Body of pancreas (tissue), 4 donors: Measurements from ENCODE around the gene CLEC11A.

Experiments
- POLR2A ChIP-seq, 3 donors: fragments of 450-650 bp; IDR thresholded peaks; one replicate each; pipeline ENCODE4 v1.6.1; 2016; ENCODE audit warnings: antibody characterized with exemption in 3 of 3, mild to moderate bottlenecking in 2 of 3
- TF ChIP-seq, protein P1 (sequence below), 7 experiments: fragments of 450-650 bp in 4 of 7; fragments of 200-600 bp in 3 of 7; sonication (generic) in 3 of 7; IDR thresholded peaks; one replicate each; pipeline ENCODE4 v1.5.1; 2016 to 2019; ENCODE audit warnings: antibody characterized with exemption in 7 of 7

DNA sequence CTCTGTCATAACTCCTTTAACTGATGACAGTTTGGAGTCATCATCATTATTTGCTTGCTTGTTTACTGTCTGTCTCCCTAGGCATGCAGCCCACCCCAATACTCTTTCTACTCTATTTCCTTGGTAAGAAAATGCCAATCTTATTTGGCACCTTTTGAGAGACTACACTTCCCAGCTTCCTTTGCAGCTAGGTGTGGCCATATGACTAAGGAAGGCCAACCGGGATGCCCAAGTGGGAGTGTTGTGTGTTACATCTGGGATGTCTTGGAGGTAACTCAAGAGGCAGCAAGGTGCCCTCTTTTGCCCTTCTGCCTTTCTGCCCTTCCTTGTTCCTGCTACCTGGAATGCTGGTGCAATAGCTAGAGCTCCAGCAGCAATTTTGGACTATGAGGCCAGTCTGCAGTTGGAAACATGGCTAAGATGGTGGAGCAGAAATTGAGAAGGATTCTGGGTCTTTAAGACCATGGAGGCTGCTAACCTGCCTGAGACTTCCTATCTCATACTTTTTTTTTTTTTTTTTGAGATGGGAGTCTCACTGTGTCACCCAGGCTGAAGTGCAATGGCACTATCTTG lies 46.5 kb upstream of the CLEC11A start:
- TF ChIP-seq, protein P1, sequence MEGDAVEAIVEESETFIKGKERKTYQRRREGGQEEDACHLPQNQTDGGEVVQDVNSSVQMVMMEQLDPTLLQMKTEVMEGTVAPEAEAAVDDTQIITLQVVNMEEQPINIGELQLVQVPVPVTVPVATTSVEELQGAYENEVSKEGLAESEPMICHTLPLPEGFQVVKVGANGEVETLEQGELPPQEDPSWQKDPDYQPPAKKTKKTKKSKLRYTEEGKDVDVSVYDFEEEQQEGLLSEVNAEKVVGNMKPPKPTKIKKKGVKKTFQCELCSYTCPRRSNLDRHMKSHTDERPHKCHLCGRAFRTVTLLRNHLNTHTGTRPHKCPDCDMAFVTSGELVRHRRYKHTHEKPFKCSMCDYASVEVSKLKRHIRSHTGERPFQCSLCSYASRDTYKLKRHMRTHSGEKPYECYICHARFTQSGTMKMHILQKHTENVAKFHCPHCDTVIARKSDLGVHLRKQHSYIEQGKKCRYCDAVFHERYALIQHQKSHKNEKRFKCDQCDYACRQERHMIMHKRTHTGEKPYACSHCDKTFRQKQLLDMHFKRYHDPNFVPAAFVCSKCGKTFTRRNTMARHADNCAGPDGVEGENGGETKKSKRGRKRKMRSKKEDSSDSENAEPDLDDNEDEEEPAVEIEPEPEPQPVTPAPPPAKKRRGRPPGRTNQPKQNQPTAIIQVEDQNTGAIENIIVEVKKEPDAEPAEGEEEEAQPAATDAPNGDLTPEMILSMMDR (IDR thresholded peaks at IDR 0.05): no peak
- TF ChIP-seq POLR2A (IDR thresholded peaks at IDR 0.05): no peak
